HepG2 (cell line): ENCODE results near the gene ULK4. TPM values are rescaled to one million over a fixed set of nuclear protein-coding genes. Genes with fewer than 3 reads are reported as not detected.

Experiments used
- ATAC-seq: fragments of 200-7000 bp; cut with Tn5 transposase; 3 replicates; pipeline ENCODE4 v1.9.1; 2020; ENCODE audit warnings: mild to moderate bottlenecking, moderate library complexity
- BruUV-seq: library from RNA; stranded (reverse); fragments of 400-500 nt; replicated peaks from 2 replicates; lab custom pipeline; 2021; lab: Mats Ljungman, UMichigan
- CTCF ChIA-PET: fragments of 300-600 bp; formaldehyde crosslinking; extraction: SDS; loops from one replicate; lab custom pipeline; 2021; ENCODE audit warnings: low total read pairs, inconsistent platforms, low intra/inter-chr PET ratio; lab: Yijun Ruan, JAX
- POLR2A ChIA-PET: fragments of 350-600 bp; sonication (Branson Sonifier 250); formaldehyde crosslinking; loops from one replicate; lab custom pipeline; 2020; ENCODE audit warnings: antibody characterized with exemption, inconsistent platforms; lab: Yijun Ruan, JAX
- DNase-seq: peaks from one replicate; pipeline ENCODE4 v3.0.0-alpha.2; 2015; ENCODE audit warnings: low spot score
- FAIRE-seq: peaks from 3 replicates; lab custom pipeline; 2011; peaks lifted over from hg19 to GRCh38; lab: Jason Lieb, UNC
- H2AFZ ChIP-seq: one replicate; pipeline ENCODE4 v1.6.1; 2011; ENCODE audit warnings: low read length, inconsistent platforms
- H3K27ac ChIP-seq: fragments of 300-600 bp; 3 replicates; pipeline ENCODE4 v1.8.0; 2011; ENCODE audit warnings: mixed run types, mild to moderate bottlenecking, mixed read lengths, low read length, inconsistent platforms; ENCODE audit not compliant: insufficient read depth; ENCODE audit errors: extremely low read length
- H3K27me3 ChIP-seq, 2 experiments: fragments of 200-600 bp in 1 of 2; 2 replicates in 1 of 2; 3 replicates in 1 of 2; pipeline versions ENCODE4 v1.6.0 to v1.8.0; 2011; ENCODE audit warnings: low read length in 2 of 2, mild to moderate bottlenecking in 2 of 2, moderate library complexity in 2 of 2, inconsistent platforms in 1 of 2; ENCODE audit not compliant: insufficient read depth in 2 of 2, control insufficient read depth in 1 of 2
- H3K36me3 ChIP-seq, 2 experiments: fragments of 200-600 bp in 1 of 2; replicated peaks in 1 of 2; 2 replicates in 1 of 2; 3 replicates in 1 of 2; pipeline versions ENCODE4 v1.5.1 to v1.8.0; 2011; ENCODE audit warnings: low read length in 2 of 2, inconsistent platforms in 1 of 2; ENCODE audit not compliant: insufficient read depth in 2 of 2, control insufficient read depth in 1 of 2
- H3K4me1 ChIP-seq: 2 replicates; pipeline ENCODE4 v1.5.1; 2012; ENCODE audit warnings: low read length, inconsistent platforms; ENCODE audit not compliant: insufficient read depth
- H3K4me2 ChIP-seq: 2 replicates; pipeline ENCODE4 v1.6.0; 2011; ENCODE audit warnings: low read depth, low read length, inconsistent platforms
- H3K4me3 ChIP-seq, 3 experiments: fragments of 200-600 bp in 1 of 3; sonication (generic), shearing (Covaris generic) in 1 of 3; replicated peaks in 1 of 3; 2 replicates each; pipeline ENCODE4 v1.5.1; 2011 to 2016; ENCODE audit warnings: low read length in 3 of 3, inconsistent platforms in 2 of 3, low read depth in 2 of 3, mild to moderate bottlenecking in 2 of 3, control low read depth in 1 of 3, mixed read lengths in 1 of 3; ENCODE audit not compliant: insufficient read depth in 1 of 3
- H3K79me2 ChIP-seq: one replicate; pipeline ENCODE4 v1.6.1; 2011; ENCODE audit warnings: low read length, inconsistent platforms; ENCODE audit not compliant: insufficient read depth
- H3K9ac ChIP-seq: 2 replicates; pipeline ENCODE4 v1.6.0; 2011; ENCODE audit warnings: mild to moderate bottlenecking, low read depth, low read length, inconsistent platforms; ENCODE audit not compliant: insufficient read depth
- H3K9me3 ChIP-seq: 2 replicates; pipeline ENCODE4 v1.5.1; 2012; ENCODE audit warnings: mild to moderate bottlenecking, low read length
- H4K20me1 ChIP-seq: 2 replicates; pipeline ENCODE4 v1.6.0; 2011; ENCODE audit warnings: inconsistent platforms, mild to moderate bottlenecking, low read length, moderate library complexity; ENCODE audit not compliant: insufficient read depth
- ARID2 ChIP-seq: sonication (generic); formaldehyde crosslinking; IDR thresholded peaks from 2 replicates; pipeline ENCODE4 v1.8.1; 2022; ENCODE audit warnings: mild to moderate bottlenecking, missing genetic modification reagents, borderline replicate concordance
- FOXK2 ChIP-seq: fragments of 450-650 bp; IDR thresholded peaks from 2 replicates; pipeline ENCODE4 v1.6.1; 2016
- FOXP4 ChIP-seq: sonication (generic); formaldehyde crosslinking; IDR thresholded peaks from 2 replicates; pipeline ENCODE4 v1.4.0; 2020; ENCODE audit warnings: missing genetic modification reagents
- GABPB1 ChIP-seq: IDR thresholded peaks from 2 replicates; pipeline ENCODE4 v1.6.1; 2016; ENCODE audit warnings: mild to moderate bottlenecking, missing genetic modification reagents, moderate library complexity, missing compliant biosample characterization
- MIXL1 ChIP-seq: IDR thresholded peaks from 2 replicates; pipeline ENCODE4 v1.6.1; 2016
- MYPOP ChIP-seq: sonication (generic); formaldehyde crosslinking; IDR thresholded peaks from 2 replicates; pipeline ENCODE4 v1.8.1; 2023; ENCODE audit warnings: mild to moderate bottlenecking, moderate library complexity, missing genetic modification reagents
- PITX1 ChIP-seq: sonication (generic); formaldehyde crosslinking; IDR thresholded peaks from 2 replicates; pipeline ENCODE4 v1.5.1; 2020; ENCODE audit warnings: mild to moderate bottlenecking, missing genetic modification reagents
- SOX13 ChIP-seq, 3 experiments: fragments of 450-650 bp in 1 of 3; sonication (generic) in 1 of 3; formaldehyde crosslinking in 1 of 3; IDR thresholded peaks in 2 of 3; conservative IDR thresholded peaks in 1 of 3; 2 replicates each; pipeline versions ENCODE4 v1.5.0 to v1.6.1; 2016 to 2020; ENCODE audit warnings: antibody characterized with exemption in 1 of 3, mild to moderate bottlenecking in 1 of 3, missing compliant biosample characterization in 1 of 3, missing genetic modification reagents in 1 of 3, moderate library complexity in 1 of 3
- TCF7L2 ChIP-seq: IDR thresholded peaks from 2 replicates; pipeline ENCODE4 v1.6.1; 2011; ENCODE audit warnings: mild to moderate bottlenecking, low read depth, low read length, moderate library complexity
- XRCC5 ChIP-seq: fragments of 200-400 bp; formaldehyde crosslinking; optimal IDR thresholded peaks from 2 replicates; pipeline ENCODE3; 2017; ENCODE audit warnings: mild to moderate bottlenecking, low read length
- ZNF253 ChIP-seq: sonication (generic); formaldehyde crosslinking; IDR thresholded peaks from 2 replicates; pipeline ENCODE4 v1.8.0; 2022; ENCODE audit warnings: mild to moderate bottlenecking, missing genetic modification reagents, borderline replicate concordance
- ZNF431 ChIP-seq: sonication (generic); formaldehyde crosslinking; IDR thresholded peaks from 2 replicates; pipeline ENCODE4 v1.9.0; 2022; ENCODE audit warnings: missing genetic modification reagents, low read depth, mild to moderate bottlenecking, borderline replicate concordance
- ZNF552 ChIP-seq: sonication (generic); formaldehyde crosslinking; IDR thresholded peaks from 2 replicates; pipeline ENCODE4 v1.9.0; 2022; ENCODE audit warnings: missing genetic modification reagents, mild to moderate bottlenecking, borderline replicate concordance
- ZNF781 ChIP-seq: sonication (generic); formaldehyde crosslinking; IDR thresholded peaks from 2 replicates; pipeline ENCODE4 v1.5.1; 2020; ENCODE audit warnings: borderline replicate concordance, mild to moderate bottlenecking, missing genetic modification reagents; ENCODE audit errors: not compliant biosample characterization
- ZSCAN22 ChIP-seq: sonication (generic); formaldehyde crosslinking; IDR thresholded peaks from 2 replicates; pipeline ENCODE4 v1.4.0; 2020; ENCODE audit warnings: mild to moderate bottlenecking, missing genetic modification reagents
- WGBS: methylation state at CpG from one replicate; pipeline ENCODE4 v1.1.6; 2017; ENCODE audit warnings: low lambda C conversion rate; 5-methylcytosine and 5-hydroxymethylcytosine counted together
- in situ Hi-C: cut with HindIII; loops from 2 replicates; pipeline ENCODE4 v1.10.0; 2017; ENCODE audit warnings: low pct_unique_long_range_greater_than_20kb; ENCODE audit not compliant: extremely low pct_ligation_motif_present
- intact Hi-C: fragments of 100-400 bp; cut with micrococcal nuclease; formaldehyde crosslinking; loops from one replicate; pipeline ENCODE4 v1.10.0; 2022; ENCODE audit not compliant: unreplicated experiment
- polyA plus RNA-seq, 8 experiments: library from polyadenylated mRNA; depleted of rRNA in 3 of 8; stranded (reverse) in 7 of 8; unstranded in 1 of 8; fragments of >200 nt; fragmentation: Illumina TruSeq in 4 of 8; extraction: Trizol in 4 of 8; gene quantifications; 2 replicates each; pipeline versions ENCODE4 v1.2.1 to v1.2.3, GENCODE V29; 2011 to 2016; ENCODE audit warnings: low read depth in 4 of 8, missing spikeins in 1 of 8, mixed read lengths in 1 of 8; ENCODE audit not compliant: insufficient read depth in 1 of 8
- total RNA-seq, 5 experiments: library from RNA; depleted of rRNA; stranded (reverse); fragments of >200 nt; fragmentation: Illumina TruSeq; extraction: Trizol; gene quantifications; 2 replicates each; pipeline ENCODE4 v1.2.3, GENCODE V29; 2016; ENCODE audit warnings: low read depth in 1 of 5
- TF ChIP-seq, protein P1 (sequence below): IDR thresholded peaks from 2 replicates; pipeline ENCODE4 v1.6.1; 2016

The ULK4 gene
- total and polyA plus RNA-seq, 2 of the 13 experiments (the other 11 are each of a cell fraction or from before 2014, with no cell fraction given): 6.7 to 11.8 TPM

DNA sequence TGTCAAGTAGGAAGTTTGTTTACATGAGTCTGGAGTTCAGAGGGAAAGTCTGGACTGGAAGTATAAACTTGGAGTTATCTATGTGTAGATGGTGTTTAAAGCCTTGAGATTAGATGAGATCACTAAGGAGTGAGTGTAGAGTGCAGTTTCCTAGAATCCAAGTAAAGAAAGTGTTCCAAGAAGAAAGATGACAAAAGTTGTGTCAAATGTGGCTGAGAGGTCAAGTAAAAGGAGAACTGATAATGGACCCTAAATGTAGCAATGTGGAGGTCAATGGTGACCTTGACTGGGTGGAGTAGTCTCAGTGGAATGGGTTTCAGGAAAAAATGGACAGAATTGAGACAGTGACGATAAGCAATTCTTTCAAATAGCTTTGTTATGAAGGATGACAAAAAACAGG, 39.9 kb upstream of the ULK4 start:
- ATAC-seq (no peak), FAIRE-seq (no peak), DNase-seq (no peak)
- CTCF ChIA-PET: no interaction called here
- Histone ChIP-seq H3K4me2 (no peak overlapping the region), H3K27me3 (no peaks in the 10 kb centered on the region), H3K27ac (no peak overlapping the region), H3K9ac (no peak overlapping the region), H2AFZ (no peak overlapping the region), H3K36me3 (no peaks in the 10 kb centered on the region), H3K4me1 (peaks cover 12% of the 10 kb centered on the region), H3K79me2 (no peaks in the 10 kb centered on the region), H4K20me1 (no peaks in the 10 kb centered on the region), H3K9me3 (no peaks in the 10 kb centered on the region), H3K4me3 (no peak overlapping the region)
- POLR2A ChIA-PET: no interaction called here
- in situ Hi-C loops: loop anchor here (25.0 kb wide), 1 partner anchor 186 kb away; no protein-coding TSS in a partner anchor
- intact Hi-C loops: no loop called here
- no TSS peak for BruUV-seq
- TF ChIP-seq FOXK2: no peak
- TF ChIP-seq PITX1 (CRISPR knock-in tag): no peak
- TF ChIP-seq ZNF431 (CRISPR knock-in tag): no peak
- TF ChIP-seq TCF7L2: no peak
- no peak for TF ChIP-seq ARID2 (CRISPR knock-in tag)
- no peak for TF ChIP-seq GABPB1
- TF ChIP-seq ZNF552 (CRISPR knock-in tag): no peak
- TF ChIP-seq ZNF253 (CRISPR knock-in tag): no peak
- TF ChIP-seq ZSCAN22: no peak
- TF ChIP-seq XRCC5: no peak
- no peak for TF ChIP-seq FOXP4 (CRISPR knock-in tag)
- no peak for TF ChIP-seq ZNF781 (CRISPR knock-in tag)
- TF ChIP-seq, protein P1, sequence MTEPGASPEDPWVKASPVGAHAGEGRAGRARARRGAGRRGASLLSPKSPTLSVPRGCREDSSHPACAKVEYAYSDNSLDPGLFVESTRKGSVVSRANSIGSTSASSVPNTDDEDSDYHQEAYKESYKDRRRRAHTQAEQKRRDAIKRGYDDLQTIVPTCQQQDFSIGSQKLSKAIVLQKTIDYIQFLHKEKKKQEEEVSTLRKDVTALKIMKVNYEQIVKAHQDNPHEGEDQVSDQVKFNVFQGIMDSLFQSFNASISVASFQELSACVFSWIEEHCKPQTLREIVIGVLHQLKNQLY (CRISPR knock-in tag): no peak
- no peak for TF ChIP-seq MIXL1
- no peak for TF ChIP-seq SOX13 (IDR thresholded peaks at IDR 0.05)
- TF ChIP-seq SOX13 (CRISPR knock-in tag; conservative IDR thresholded peaks at IDR 0.05 in 1 of 2, IDR thresholded peaks at IDR 0.05 in 1 of 2): no peak
- no peak for TF ChIP-seq MYPOP (CRISPR knock-in tag)
- 44% methylated on average over 1 of the region's 1 CpG for WGBS
